ENCODE data around the gene SSH2. TPM values are rescaled to one million over a fixed set of nuclear protein-coding genes. Genes with fewer than 3 reads are reported as not detected.

SSH2 gene
- total and polyA plus RNA-seq, 2 donors (not counting 1 experiment from before 2014, with no cell fraction given): 51.5 to 183 TPM

DNA sequence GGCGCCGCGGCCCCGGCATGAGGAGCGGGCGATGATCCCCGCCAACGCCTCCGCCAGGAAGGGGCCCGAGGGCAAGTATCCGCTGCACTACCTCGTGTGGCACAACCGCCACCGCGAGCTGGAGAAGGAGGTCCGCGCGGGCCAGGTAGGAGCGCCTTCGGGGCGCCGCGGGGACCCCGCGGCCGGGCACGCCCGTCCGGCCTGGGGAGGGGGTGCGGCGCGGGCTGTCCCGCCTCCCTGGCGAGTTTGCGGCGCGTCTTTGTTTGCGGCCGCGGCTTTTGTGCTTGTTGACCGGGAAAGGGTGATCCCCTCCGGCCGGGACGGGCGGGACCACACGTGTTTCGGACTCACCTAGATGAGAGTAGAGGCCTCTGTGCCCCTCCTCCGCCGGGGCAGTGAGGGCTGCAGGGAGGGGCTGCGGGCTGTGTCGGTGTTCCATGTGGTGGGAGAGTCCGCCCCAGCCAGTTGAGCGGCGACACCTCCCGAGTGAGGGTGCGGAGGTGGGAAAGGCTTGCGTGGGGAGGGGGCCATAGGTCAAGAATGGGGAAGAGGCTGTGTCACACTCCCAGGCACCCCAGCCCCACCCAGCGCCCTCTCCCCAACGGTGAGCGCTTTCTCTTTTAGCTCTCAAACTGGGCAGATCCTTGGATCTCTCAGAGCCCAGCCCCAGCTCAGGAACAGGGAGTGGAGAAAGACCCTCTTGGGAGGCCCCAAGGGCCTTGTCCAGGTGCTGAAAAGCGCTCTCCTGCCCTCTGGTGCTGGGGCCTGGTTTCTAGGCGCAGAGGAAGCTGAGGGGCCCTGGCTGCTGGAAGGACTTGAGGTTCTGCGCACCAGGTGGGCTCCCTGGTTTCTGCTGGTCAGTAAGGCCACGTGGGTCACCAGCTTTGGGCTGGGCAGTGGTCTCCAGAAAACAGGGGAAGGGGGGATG, 336.2 kb downstream of the SSH2 start:
- peak overlapping the region; percentile 64 for H3K9ac ChIP-seq (ENCODE audit: low read length)
- no peak overlapping the region for H3K27ac Mint-ChIP-seq
- peak overlapping the region; percentile 73 for H2AFZ ChIP-seq (ENCODE audit: insufficient read depth, low read depth, low read length, poor library complexity, severe bottlenecking)

More for the DNA sequence above, 336.2 kb downstream of the SSH2 start:
- H3K4me3 ChIP-seq (ENCODE audit: control extremely low read depth in 1 of 5, extremely low read depth in 1 of 5, insufficient read depth in 1 of 5, low read depth in 2 of 5, low read length in 4 of 5): peak overlapping the region in 4 of 5 experiments; percentile 37 to 72 (median 51)
- H3K79me2 ChIP-seq (ENCODE audit: control insufficient read depth, insufficient read depth, low read length): peaks cover 11% of the 10 kb centered on the region
- Mint-ChIP-seq H3K4me3 (peak overlapping the region; percentile 74), H3K4me1 (peaks cover 39% of the 10 kb centered on the region), H3K27me3 (no peaks in the 10 kb centered on the region), H3K9me3 (ENCODE audit: insufficient read depth) (no peaks in the 10 kb centered on the region)
- no peak for ATAC-seq (ENCODE audit: low read depth)
- H4K20me1 ChIP-seq (ENCODE audit: control insufficient read depth, insufficient read depth, low read length, poor library complexity, severe bottlenecking): no peaks in the 10 kb centered on the region
- H3K27ac ChIP-seq (ENCODE audit: low read length in 2 of 2): no peak overlapping the region
- TF ChIP-seq EZH2 (IDR thresholded peaks at IDR 0.05; ENCODE audit: borderline replicate concordance, insufficient read depth, low read depth, low read length, poor library complexity, severe bottlenecking): no peak
- TF ChIP-seq, protein P1, sequence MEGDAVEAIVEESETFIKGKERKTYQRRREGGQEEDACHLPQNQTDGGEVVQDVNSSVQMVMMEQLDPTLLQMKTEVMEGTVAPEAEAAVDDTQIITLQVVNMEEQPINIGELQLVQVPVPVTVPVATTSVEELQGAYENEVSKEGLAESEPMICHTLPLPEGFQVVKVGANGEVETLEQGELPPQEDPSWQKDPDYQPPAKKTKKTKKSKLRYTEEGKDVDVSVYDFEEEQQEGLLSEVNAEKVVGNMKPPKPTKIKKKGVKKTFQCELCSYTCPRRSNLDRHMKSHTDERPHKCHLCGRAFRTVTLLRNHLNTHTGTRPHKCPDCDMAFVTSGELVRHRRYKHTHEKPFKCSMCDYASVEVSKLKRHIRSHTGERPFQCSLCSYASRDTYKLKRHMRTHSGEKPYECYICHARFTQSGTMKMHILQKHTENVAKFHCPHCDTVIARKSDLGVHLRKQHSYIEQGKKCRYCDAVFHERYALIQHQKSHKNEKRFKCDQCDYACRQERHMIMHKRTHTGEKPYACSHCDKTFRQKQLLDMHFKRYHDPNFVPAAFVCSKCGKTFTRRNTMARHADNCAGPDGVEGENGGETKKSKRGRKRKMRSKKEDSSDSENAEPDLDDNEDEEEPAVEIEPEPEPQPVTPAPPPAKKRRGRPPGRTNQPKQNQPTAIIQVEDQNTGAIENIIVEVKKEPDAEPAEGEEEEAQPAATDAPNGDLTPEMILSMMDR (IDR thresholded peaks at IDR 0.05): peak; percentile 12
- H3K4me2 ChIP-seq (replicated peaks; ENCODE audit: low read depth, low read length, poor library complexity, severe bottlenecking): peak overlapping the region; percentile 99
- intact Hi-C loops (cut with micrococcal nuclease): loop anchor here (5.0 kb wide), 1 partner anchor 168 kb away; no protein-coding TSS in a partner anchor
- H3K27me3 ChIP-seq (replicated peaks in 1 of 4; ENCODE audit: control extremely low read depth in 1 of 4, control insufficient read depth in 3 of 4, insufficient read depth in 4 of 4, low read length in 3 of 4): peaks cover 0 to 7% (median 2%) of the 10 kb centered on the region in 4 experiments
- DNase-seq: no peak
- ChIA-PET CTCF (interaction anchor here (0.9 to 4.7 kb wide), 13 partner anchors 10 to 449 kb away, joined by 3 to 126 read pairs (median 6); partner anchors contain the start of gene ABHD15), POLR2A (interaction anchor here (0.6 to 3.0 kb wide), 3 partner anchors 9 to 14 kb away, joined by 3 to 18 read pairs (median 3); no protein-coding TSS in a partner anchor)
- peaks cover 37 to 42% of the 10 kb centered on the region in 2 donors for H3K4me1 ChIP-seq (ENCODE audit: control insufficient read depth in 2 of 2, insufficient read depth in 2 of 2, low read length in 2 of 2)
- no peaks in the 10 kb centered on the region for H3K36me3 ChIP-seq (replicated peaks in 1 of 2; ENCODE audit: control extremely low read depth in 1 of 2, control insufficient read depth in 1 of 2, extremely low read depth in 1 of 2, insufficient read depth in 2 of 2, low read length in 1 of 2)
- peaks cover 0 to 2% (median 0%) of the 10 kb centered on the region in 3 donors for H3K9me3 ChIP-seq (ENCODE audit: control extremely low read depth in 1 of 3, control insufficient read depth in 2 of 3, insufficient read depth in 1 of 3, low read length in 2 of 3)
- WGBS (ENCODE audit: insufficient coverage): 2% methylated on average over 62 of the region's 64 CpGs

Data from B cell (primary cell).